Activated CD4-positive, alpha-beta T cell treated with anti-CD3 and anti-CD28 coated beads, Interleukin-2, amount 10 ng/mL, durations not matched to agents 24 days and 14 days (primary cell): ENCODE results near the gene CPA4. TPM values are rescaled to one million over a fixed set of nuclear protein-coding genes. Genes with fewer than 3 reads are reported as not detected.

Source experiments
- DNase-seq: peaks from one replicate; pipeline ENCODE4 v3.0.0; 2022
- H3K27ac Mint-ChIP-seq: one replicate; pipeline ENCODE4 v1.8.0; 2022; ENCODE audit warnings: mild to moderate bottlenecking, mixed read lengths
- H3K27me3 Mint-ChIP-seq: one replicate; pipeline ENCODE4 v1.8.0; 2022; ENCODE audit warnings: mixed read lengths
- H3K36me3 Mint-ChIP-seq: one replicate; pipeline ENCODE4 v1.8.0; 2022; ENCODE audit warnings: low read depth, mild to moderate bottlenecking, mixed read lengths
- H3K4me1 Mint-ChIP-seq: one replicate; pipeline ENCODE4 v1.8.0; 2021; ENCODE audit warnings: mixed read lengths
- H3K4me3 Mint-ChIP-seq: one replicate; pipeline ENCODE4 v1.8.0; 2022; ENCODE audit warnings: mild to moderate bottlenecking, moderate library complexity, mixed read lengths
- H3K9me3 Mint-ChIP-seq: one replicate; pipeline ENCODE4 v1.8.0; 2021; ENCODE audit warnings: mixed read lengths
- intact Hi-C: fragments of 100-400 bp; cut with micrococcal nuclease; formaldehyde crosslinking; loops from one replicate; pipeline ENCODE4 v1.15.1; 2023
- total RNA-seq: library from RNA; stranded (reverse); gene quantifications from 2 replicates; pipeline ENCODE4 v1.2.3, GENCODE V29; 2022

The CPA4 gene
- total RNA-seq, 1 donor from 2014 or later, result not detected

DNA sequence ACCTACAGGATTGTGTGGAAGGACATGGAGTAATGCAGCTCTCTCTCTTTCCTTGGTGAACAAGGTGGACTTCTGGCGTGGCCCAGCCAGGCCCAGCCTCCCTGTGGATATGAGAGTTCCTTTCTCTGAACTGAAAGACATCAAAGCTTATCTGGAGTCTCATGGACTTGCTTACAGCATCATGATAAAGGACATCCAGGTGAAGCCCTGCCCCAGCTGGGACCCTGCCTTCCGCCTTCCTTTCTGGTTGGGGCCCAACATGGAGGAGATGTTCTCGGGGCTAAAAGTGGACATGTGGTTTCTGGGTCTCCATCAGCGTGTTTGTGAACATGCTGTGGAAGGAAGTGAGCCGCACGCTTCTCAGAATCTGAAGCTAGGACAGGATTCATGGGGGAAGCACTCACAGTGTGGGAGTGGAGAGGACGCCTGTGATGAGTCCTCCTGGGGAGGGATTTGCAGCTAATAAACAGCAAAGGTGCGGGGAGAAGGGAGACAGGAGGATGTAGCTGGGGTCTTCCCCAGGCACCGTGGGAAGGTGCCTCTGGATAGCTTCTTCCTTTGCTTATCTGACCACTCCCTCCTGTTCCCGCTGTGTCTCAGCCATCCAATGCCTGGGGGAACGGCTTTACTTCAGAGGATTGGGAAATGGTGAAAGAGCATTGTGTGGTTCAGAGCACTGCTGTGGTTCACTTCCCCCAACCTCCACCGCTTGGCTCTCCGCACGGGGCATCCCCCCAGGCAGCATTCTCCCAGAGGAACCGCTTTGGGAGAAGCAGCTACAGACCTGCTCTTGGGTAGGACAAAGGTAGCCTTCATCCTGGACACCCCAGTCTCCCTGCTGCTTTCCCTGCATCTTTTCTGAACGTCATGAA is 57.2 kb downstream of the CPA4 start:
- Mint-ChIP-seq H3K27me3 (no peaks in the 10 kb centered on the region), H3K9me3 (no peaks in the 10 kb centered on the region), H3K4me3 (no peak overlapping the region), H3K36me3 (no peaks in the 10 kb centered on the region), H3K4me1 (peaks cover 17% of the 10 kb centered on the region), H3K27ac (peak overlapping the region; percentile 21)
- intact Hi-C loops, result no loop called here
- no peak for DNase-seq

DNA sequence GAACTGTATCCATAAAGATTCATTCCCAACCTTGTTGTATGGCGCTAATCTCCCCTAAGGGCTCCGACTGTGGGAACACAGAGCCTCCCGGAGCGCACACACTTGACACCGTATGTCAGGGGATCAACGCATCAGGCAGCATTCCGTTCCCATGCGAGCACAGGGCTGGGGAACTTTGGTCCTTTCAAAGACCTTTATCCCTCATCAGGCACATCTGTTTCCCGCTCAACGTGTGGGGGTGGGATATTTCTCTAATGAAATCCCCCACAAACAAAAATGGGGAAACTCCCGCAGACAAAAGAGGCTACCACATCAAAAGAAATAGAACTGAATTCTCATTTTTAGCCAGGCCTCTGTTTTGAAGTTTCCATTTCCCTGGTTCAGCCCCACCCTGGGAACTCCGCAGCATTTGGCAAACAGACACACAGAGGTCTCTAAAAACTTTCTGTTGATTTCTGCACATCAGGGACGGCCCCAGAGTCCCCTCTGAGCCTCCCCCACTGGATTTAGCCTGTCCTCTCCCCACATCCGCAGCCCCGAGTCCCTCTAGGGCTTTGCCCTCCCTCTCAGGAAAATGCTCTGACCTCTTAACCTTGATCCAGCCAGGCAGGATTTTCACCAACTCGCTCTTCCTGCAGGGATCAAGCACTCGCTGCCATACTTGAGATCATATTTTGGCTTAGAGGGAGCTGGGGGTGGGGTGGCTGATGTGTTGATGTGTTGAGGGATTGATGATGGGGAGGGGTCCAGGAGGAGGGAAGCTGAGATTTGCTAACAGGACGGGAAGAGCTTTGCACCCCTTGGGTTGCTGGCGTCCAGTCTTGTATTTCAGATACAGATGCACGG is 58.2 kb downstream of the CPA4 start:
- Mint-ChIP-seq H3K9me3 (no peaks in the 10 kb centered on the region), H3K4me3 (peak overlapping the region; percentile 34), H3K27me3 (no peaks in the 10 kb centered on the region), H3K27ac (peak overlapping the region; percentile 53), H3K36me3 (no peaks in the 10 kb centered on the region), H3K4me1 (peaks cover 17% of the 10 kb centered on the region)
- intact Hi-C loops, result no loop called here
- no peak for DNase-seq

DNA sequence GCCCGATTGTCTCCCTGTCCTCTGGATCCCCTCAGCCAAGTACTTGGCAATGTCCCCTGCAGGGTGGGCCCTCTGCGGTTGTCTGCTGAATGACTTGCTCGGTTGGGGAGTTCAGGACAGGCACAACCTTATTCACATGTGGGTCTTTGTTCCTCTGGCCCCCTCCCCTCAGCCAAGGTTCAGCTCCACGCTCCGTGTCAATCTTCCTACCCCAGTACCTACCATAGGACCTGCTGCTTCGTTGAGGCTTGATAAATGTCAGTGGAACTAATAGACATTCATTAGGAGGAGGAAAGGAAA is 58.8 kb downstream of the CPA4 start:
- no peak overlapping the region for H3K4me3 Mint-ChIP-seq
- H3K27ac Mint-ChIP-seq, result no peak overlapping the region
- intact Hi-C loops, result no loop called here

DNA sequence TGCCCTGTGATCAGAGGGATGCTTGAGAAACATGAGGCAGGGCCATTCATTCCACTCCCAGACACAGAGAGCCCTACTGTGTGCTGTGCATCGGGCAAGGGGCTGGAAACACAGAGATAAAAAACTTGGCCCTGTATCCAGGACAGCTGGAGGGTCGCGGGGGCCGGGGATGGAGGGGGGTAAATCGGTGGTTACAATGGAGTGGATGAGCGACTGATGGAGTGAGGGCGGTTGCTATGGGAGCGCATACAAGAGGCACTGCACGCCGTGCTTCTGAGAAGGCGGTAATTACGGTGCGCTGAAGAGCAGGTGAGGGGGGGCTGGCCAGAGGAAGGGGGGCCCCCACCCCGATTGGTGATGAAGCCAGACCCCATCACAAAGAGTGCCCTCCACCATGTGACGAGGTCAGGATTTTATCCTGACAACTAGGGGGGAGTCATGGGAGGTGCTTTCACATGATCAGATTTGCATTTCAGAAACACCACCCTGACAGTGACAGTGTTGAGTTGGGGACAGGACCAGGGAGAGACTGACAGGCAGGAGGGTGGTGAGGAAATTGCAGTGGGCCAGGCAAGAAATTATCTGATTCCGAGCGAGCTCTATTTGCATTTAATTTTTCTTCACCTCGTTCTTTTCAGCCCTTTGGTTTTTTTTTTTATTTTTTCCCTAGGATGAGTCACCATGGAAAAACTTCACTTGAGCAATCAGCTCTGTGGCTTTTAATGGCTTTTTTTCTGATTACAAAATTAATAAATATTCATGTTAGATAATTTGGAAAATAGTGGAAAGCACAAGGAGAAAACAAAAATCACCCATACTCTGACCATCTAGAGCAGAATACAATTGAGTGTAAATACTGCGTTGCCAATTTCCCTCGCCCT is 59.5 kb downstream of the CPA4 start:
- Mint-ChIP-seq H3K9me3 (no peaks in the 10 kb centered on the region), H3K27me3 (no peaks in the 10 kb centered on the region), H3K4me1 (peaks cover 17% of the 10 kb centered on the region), H3K27ac (no peak overlapping the region), H3K36me3 (no peaks in the 10 kb centered on the region), H3K4me3 (no peak overlapping the region)
- intact Hi-C loops, result no loop called here
- no peak for DNase-seq

More for the DNA sequence above, 58.8 kb downstream of the CPA4 start:
- DNase-seq, result no peak
- Mint-ChIP-seq H3K9me3 (no peaks in the 10 kb centered on the region), H3K4me1 (peaks cover 17% of the 10 kb centered on the region), H3K27me3 (no peaks in the 10 kb centered on the region), H3K36me3 (no peaks in the 10 kb centered on the region)

DNA sequence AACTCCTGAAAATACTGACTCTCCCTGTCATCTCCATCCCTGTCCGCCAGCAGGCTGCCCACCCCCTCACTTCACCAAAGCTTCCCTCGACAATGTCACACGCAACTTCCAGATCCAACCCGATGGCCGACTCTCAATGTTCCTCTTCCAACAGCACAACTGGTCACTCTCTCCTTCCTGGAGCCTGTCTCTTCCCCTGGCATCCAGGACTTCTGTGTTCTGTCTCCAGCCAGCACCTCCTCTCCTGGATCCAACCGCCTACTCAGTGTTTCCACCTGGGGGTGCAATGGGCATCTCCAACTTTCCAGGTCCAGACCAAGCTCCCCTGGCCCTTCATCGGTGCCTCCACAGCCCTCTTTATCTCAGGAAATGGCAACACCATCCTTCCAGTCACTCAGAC is 60.2 kb downstream of the CPA4 start:
- H3K4me3 Mint-ChIP-seq, result no peak overlapping the region
- H3K27ac Mint-ChIP-seq, result no peak overlapping the region
- peaks cover 17% of the 10 kb centered on the region for H3K4me1 Mint-ChIP-seq
- peaks cover under 1% of the 10 kb centered on the region for H3K36me3 Mint-ChIP-seq
- intact Hi-C loops, result no loop called here
- DNase-seq, result no peak
- no peaks in the 10 kb centered on the region for H3K9me3 Mint-ChIP-seq
- H3K27me3 Mint-ChIP-seq, result no peaks in the 10 kb centered on the region

DNA sequence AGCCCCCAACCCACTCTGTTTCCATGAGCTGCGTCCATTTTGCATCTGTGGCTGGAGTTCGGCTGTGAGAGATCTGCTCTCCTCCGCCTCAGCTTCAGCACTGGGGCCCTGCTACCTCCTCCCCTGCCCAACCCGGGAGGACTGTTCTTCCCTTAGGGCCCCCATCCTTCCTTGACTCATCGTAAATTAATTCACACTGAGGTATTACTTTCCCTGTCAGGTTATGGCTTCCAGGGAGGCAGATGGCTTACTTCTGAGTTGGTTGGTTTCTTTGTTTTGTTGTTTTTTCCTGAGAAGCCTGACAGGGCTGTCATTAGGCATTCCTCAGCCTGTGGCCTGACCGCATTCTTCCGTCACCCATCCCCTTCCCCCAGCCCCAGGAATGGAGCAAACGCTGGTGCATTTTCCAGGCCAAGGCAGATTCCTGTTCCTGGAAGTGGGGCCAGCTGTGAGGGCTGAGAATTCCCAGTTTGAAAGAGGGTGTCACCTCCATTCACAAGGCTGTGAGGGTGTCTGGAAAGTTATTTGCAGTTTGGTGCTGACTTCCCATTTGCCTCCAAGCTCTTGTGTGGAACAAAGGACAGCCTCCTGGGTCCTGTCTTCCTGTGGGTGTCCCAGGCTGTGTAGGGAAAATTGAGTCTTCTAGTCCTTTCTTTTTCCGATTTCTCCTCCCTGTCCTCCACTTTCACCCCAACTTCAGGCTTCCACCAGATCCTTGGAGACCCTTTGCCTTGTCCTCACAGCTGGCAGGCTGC is 63.3 kb downstream of the CPA4 start:
- Mint-ChIP-seq H3K27me3 (no peaks in the 10 kb centered on the region), H3K4me3 (no peak overlapping the region)
- intact Hi-C loops, result no loop called here

DNA sequence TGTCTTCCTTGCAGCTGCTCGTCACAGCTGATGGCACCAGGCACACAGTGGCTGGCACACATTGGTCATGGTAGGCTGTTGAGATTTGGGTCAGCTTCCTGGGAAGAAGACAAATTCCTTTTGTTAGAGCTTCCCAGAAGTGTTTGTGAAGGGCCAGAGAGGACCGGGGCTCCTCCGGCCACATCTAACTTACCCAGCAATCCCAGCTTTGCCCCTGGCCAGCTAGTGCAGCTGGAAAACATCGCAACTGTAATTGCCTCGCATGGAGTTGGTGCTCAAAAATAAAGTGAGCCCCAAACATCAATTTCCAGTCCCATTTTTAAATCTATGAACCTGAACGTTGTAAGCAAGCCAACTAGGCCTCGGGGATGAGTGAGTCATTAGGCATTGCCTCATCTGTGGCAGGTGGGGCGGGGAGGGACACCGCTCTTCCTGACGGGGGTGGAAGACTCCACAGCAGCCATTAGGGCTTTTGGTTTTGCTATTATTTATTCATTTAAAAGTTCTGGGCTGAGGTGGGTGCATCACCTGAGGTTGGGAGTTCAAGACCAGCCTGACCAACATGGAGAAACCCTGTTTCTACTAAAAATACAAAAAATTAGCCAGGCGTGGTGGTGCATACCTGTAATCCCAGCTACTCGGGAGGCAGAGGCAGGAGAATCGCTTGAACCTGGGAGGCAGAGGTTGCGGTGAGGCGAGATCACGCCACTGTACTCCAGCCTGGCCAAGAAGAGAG is 64.1 kb downstream of the CPA4 start:
- Mint-ChIP-seq H3K36me3 (peaks cover 1% of the 10 kb centered on the region), H3K27me3 (no peaks in the 10 kb centered on the region), H3K4me1 (peaks cover 3% of the 10 kb centered on the region), H3K9me3 (peaks cover 5% of the 10 kb centered on the region), H3K4me3 (no peak overlapping the region), H3K27ac (no peak overlapping the region)
- no peak for DNase-seq
- intact Hi-C loops, result no loop called here

More for the DNA sequence above, 63.3 kb downstream of the CPA4 start:
- peaks cover 10% of the 10 kb centered on the region for H3K4me1 Mint-ChIP-seq
- H3K36me3 Mint-ChIP-seq, result peaks cover 1% of the 10 kb centered on the region
- H3K27ac Mint-ChIP-seq, result no peak overlapping the region
- H3K9me3 Mint-ChIP-seq, result peaks cover 5% of the 10 kb centered on the region
- DNase-seq, result no peak

GRCh38 chr7:130358471-130358870 is 65.5 kb downstream of the CPA4 start:
- Mint-ChIP-seq H3K9me3 (peaks cover 5% of the 10 kb centered on the region), H3K4me1 (peaks cover 4% of the 10 kb centered on the region), H3K27me3 (no peaks in the 10 kb centered on the region), H3K27ac (no peak overlapping the region), H3K4me3 (no peak overlapping the region), H3K36me3 (peaks cover 1% of the 10 kb centered on the region)
- no peak for DNase-seq
- intact Hi-C loops, result no loop called here

DNA sequence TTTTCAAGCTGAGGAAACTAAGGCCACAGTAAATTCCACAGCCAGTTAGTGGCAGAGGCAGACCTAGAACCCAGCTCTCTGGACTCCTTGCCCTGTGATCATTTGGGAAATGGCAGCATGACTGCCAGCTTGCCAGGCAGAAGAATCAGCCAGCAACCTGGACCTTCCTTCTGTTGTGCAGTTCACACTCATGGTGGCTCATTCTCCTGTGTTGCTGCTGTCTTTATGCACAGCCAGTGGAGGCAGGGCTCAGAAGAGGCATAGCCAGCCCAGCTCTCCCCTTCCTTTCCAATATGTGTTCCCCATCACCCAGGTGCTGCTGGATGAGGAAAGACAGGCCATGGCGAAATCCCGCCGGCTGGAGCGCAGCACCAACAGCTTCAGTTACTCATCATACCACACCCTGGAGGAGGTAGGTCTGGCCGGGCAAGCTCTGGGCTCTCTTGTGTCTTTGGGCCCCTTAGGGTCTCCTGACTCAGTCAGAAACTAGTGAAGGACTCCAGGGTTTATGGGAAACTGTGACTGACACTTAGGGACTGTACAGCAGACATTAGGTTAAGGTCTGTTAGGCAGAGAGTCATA is 66.4 kb downstream of the CPA4 start:
- H3K36me3 Mint-ChIP-seq, result peaks cover 1% of the 10 kb centered on the region
- no peaks in the 10 kb centered on the region for H3K27me3 Mint-ChIP-seq
- intact Hi-C loops, result no loop called here
- no peak for DNase-seq
- no peak overlapping the region for H3K27ac Mint-ChIP-seq
- peaks cover 7% of the 10 kb centered on the region for H3K4me1 Mint-ChIP-seq
- H3K4me3 Mint-ChIP-seq, result no peak overlapping the region
- peaks cover 5% of the 10 kb centered on the region for H3K9me3 Mint-ChIP-seq

GRCh38 chr7:130360518-130360917 is 67.6 kb downstream of the CPA4 start:
- H3K4me1 Mint-ChIP-seq, result peaks cover 7% of the 10 kb centered on the region
- no peak overlapping the region for H3K27ac Mint-ChIP-seq
- H3K27me3 Mint-ChIP-seq, result no peaks in the 10 kb centered on the region
- DNase-seq, result no peak
- peaks cover 1% of the 10 kb centered on the region for H3K36me3 Mint-ChIP-seq
- H3K9me3 Mint-ChIP-seq, result peaks cover 5% of the 10 kb centered on the region
- no peak overlapping the region for H3K4me3 Mint-ChIP-seq
- intact Hi-C loops, result loop anchor here (10.0 kb wide), 1 partner anchor 286 kb away; the partner anchor contains the start of gene KLHDC10

DNA sequence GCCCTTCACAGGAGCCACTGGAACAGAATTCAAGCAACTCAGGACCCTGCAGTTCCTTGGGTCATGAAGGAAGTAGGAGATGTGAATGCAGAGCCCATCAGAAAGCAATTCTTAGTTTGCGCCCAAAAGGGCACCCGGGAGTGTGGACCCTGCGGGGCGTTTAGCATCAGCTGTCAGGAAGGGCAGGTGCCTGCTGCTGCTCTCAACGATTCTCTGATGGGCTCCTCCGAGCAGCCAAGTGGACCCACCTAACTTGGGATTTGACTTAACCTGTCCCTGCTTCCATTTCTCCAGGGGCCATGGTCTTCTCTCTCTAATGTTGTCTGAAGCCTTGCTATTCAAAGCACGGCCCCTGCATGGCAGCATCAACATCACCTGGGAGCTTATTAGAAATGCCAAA is 68.7 kb downstream of the CPA4 start:
- Mint-ChIP-seq H3K27me3 (no peaks in the 10 kb centered on the region), H3K27ac (no peak overlapping the region), H3K4me1 (peaks cover 11% of the 10 kb centered on the region), H3K36me3 (peaks cover 1% of the 10 kb centered on the region), H3K9me3 (peaks cover 5% of the 10 kb centered on the region), H3K4me3 (no peak overlapping the region)
- intact Hi-C loops, result loop anchor here (10.0 kb wide), 1 partner anchor 287 kb away; the partner anchor contains the start of gene KLHDC10
- no peak for DNase-seq

- Mint-ChIP-seq H3K27ac (no peak overlapping the region), H3K27me3 (no peaks in the 10 kb centered on the region), H3K36me3 (peaks cover 1% of the 10 kb centered on the region), H3K9me3 (peaks cover 5% of the 10 kb centered on the region), H3K4me1 (peaks cover 16% of the 10 kb centered on the region), H3K4me3 (no peak overlapping the region)
- DNase-seq, result no peak
- intact Hi-C loops, result loop anchor here (10.0 kb wide), 1 partner anchor 288 kb away; the partner anchor contains the start of gene KLHDC10
Observed at GRCh38 chr7:130362251-130362816, 69.4 kb downstream of the CPA4 start.
